ENCODE results near the gene SHB.

GRCh38 chr9:38057416-38058195 lies 11.4 kb downstream of the SHB start:
- TF ChIP-seq CTCF (conservative IDR thresholded peaks at IDR 0.05; ENCODE audit: low read length) = no peak
- TF ChIP-seq EZH2phosphoT487 (IDR thresholded peaks at IDR 0.05; ENCODE audit: borderline replicate concordance, low read depth, low read length) = no peak
